ENCODE results near the gene NAALADL2.

DNA sequence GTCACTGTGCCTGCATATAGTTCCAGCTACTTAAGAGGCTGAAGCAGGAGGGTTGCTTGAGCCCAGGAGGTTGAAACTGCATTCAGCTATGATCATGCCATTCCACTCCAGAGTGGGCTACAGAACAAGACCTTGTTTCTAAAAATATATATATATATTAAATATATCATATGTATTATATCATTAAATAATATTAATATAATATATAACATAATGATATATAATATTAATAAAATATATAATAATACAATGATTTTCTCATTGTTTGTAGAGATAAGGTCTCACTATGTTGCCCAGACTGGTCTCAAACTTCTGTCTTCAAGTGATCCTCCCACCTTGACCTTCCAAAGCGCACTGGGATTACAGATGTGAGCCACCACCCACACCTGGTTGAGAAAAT, 101.8 kb downstream of the NAALADL2 start:
- no peak for TF ChIP-seq POLR2A (IDR thresholded peaks at IDR 0.05)
- TF ChIP-seq, protein P1, sequence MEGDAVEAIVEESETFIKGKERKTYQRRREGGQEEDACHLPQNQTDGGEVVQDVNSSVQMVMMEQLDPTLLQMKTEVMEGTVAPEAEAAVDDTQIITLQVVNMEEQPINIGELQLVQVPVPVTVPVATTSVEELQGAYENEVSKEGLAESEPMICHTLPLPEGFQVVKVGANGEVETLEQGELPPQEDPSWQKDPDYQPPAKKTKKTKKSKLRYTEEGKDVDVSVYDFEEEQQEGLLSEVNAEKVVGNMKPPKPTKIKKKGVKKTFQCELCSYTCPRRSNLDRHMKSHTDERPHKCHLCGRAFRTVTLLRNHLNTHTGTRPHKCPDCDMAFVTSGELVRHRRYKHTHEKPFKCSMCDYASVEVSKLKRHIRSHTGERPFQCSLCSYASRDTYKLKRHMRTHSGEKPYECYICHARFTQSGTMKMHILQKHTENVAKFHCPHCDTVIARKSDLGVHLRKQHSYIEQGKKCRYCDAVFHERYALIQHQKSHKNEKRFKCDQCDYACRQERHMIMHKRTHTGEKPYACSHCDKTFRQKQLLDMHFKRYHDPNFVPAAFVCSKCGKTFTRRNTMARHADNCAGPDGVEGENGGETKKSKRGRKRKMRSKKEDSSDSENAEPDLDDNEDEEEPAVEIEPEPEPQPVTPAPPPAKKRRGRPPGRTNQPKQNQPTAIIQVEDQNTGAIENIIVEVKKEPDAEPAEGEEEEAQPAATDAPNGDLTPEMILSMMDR (IDR thresholded peaks at IDR 0.05) = no peak

Measured in body of pancreas (tissue), 4 donors.